Lower leg skin (tissue), 3 donors: ENCODE measurements around the gene TMEM212.

Experiments used
- CTCF ChIP-seq, 3 donors: fragments of 450-650 bp; IDR thresholded peaks; one replicate each; pipeline ENCODE4 v1.5.1; 2016; ENCODE audit warnings: antibody characterized with exemption in 3 of 3, mild to moderate bottlenecking in 3 of 3, moderate library complexity in 2 of 3
- POLR2A ChIP-seq, 2 donors: fragments of 450-650 bp; IDR thresholded peaks; one replicate each; pipeline ENCODE4 v1.6.1; 2016 to 2017; ENCODE audit warnings: antibody characterized with exemption in 2 of 2, mild to moderate bottlenecking in 1 of 2, moderate library complexity in 1 of 2

GRCh38 chr3:171846597-171846996, 3.4 kb downstream of the TMEM212 start:
- no peak for TF ChIP-seq CTCF (IDR thresholded peaks at IDR 0.05)
- no peak for TF ChIP-seq POLR2A (IDR thresholded peaks at IDR 0.05)
